ENCODE data around the gene IL1RAPL2. TPM values are rescaled to one million over a fixed set of nuclear protein-coding genes. Genes with fewer than 3 reads are reported as not detected.

IL1RAPL2 gene
- total and polyA plus RNA-seq, 2 of the 4 experiments (the other 2 are of a cell fraction), result 0.03 TPM; not detected in 1

DNA sequence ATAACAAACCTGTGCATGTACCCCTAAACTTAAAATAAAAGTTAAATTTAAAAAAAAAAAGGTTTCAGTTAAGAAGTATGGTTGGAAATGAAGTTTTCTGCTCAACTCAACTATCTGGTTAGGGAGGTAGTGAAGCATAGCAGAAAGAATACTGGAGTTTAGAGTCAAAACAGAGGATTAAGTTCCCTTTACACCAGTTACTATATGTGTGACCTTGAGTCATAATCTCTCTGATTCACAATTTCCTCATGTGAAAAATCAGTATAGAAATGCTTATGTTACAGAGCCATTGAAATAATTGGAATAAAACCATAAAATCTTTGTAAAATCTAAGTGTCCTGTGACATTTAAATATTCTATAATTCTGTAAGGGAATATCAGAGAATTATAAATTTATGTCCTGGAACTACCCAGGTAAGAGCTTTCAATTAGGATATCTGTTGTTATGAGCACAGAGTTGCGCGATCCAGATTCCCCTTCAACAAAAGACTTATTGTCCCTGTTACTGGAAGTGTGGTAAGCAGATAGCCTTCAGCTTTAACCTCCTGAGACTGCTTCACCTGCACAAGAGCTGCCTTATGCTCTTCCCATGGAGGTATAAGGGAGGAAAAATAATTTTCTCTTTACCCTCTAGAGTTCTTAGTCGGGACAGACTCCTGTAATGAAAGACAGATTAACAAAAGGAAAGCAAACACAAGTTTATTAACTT lies 1052.5 kb downstream of the IL1RAPL2 start:
- in situ Hi-C loops (cut with MboI; ENCODE audit: low sequenced_read_pairs), result no loop called here
- Histone ChIP-seq H3K56ac (ENCODE audit: extremely low read depth, insufficient read depth, low read length) (no peak overlapping the region), H3K9me3 (ENCODE audit: control insufficient read depth, insufficient read depth, low read length) (no peaks in the 10 kb centered on the region), H3K9me1 (ENCODE audit: insufficient read depth, low read length) (no peaks in the 10 kb centered on the region), H3K23ac (ENCODE audit: low read depth, low read length) (no peak overlapping the region), H2AFZ (replicated peaks; ENCODE audit: low read length, poor library complexity) (no peak overlapping the region), H3K4me1 (ENCODE audit: control insufficient read depth, insufficient read depth, low read length) (no peaks in the 10 kb centered on the region), H3K4me2 (ENCODE audit: low read depth, low read length) (no peak overlapping the region), H2AK9ac (replicated peaks; ENCODE audit: low read depth, low read length, poor library complexity) (no peak overlapping the region), H2BK120ac (ENCODE audit: low read depth, low read length) (no peak overlapping the region), H2BK5ac (ENCODE audit: low read depth, low read length, poor library complexity, severe bottlenecking) (no peak overlapping the region), H3K4ac (ENCODE audit: low read depth, low read length) (no peak overlapping the region), H3K27me3 (ENCODE audit: control insufficient read depth, insufficient read depth, low read length) (no peaks in the 10 kb centered on the region), H2AK5ac (ENCODE audit: low read depth, low read length) (no peak overlapping the region), H3K36me3 (ENCODE audit: control insufficient read depth, insufficient read depth, low read length) (no peaks in the 10 kb centered on the region), H3K14ac (replicated peaks; ENCODE audit: low read depth, low read length) (no peak overlapping the region), H3K79me1 (ENCODE audit: low read depth in 1 of 2, low read length in 2 of 2) (no peaks in the 10 kb centered on the region), H2BK15ac (ENCODE audit: low read depth, low read length) (no peak overlapping the region), H4K91ac (ENCODE audit: insufficient read depth, low read depth, low read length) (no peak overlapping the region), H4K5ac (ENCODE audit: low read depth, low read length) (no peak overlapping the region), H3K9ac (ENCODE audit: low read depth, low read length) (no peak overlapping the region), H2BK20ac (ENCODE audit: low read depth, low read length) (no peak overlapping the region), H3K27ac (ENCODE audit: insufficient read depth, low read length) (no peak overlapping the region), H4K8ac (ENCODE audit: low read depth in 2 of 2, low read length in 2 of 2) (no peak overlapping the region), H3K4me3 (ENCODE audit: insufficient read depth, low read depth, low read length) (no peak overlapping the region), H4K20me1 (ENCODE audit: insufficient read depth, low read length) (no peaks in the 10 kb centered on the region), H3K18ac (ENCODE audit: low read depth, low read length) (no peak overlapping the region)
- no CpG with 5 or more reads among the region's 3 CpGs for WGBS, 2 experiments (ENCODE audit: extremely low coverage in 2 of 2, insufficient read length in 1 of 2)
- no TSS peak for BruUV-seq (replicated peaks)
- DNase-seq, result no peak
- dilution Hi-C loops (cut with HindIII; ENCODE audit: low sequenced_read_pairs, unreplicated experiment), result no loop called here
- no peak for ATAC-seq (ENCODE audit: low read depth)
- CTCF ChIA-PET, result no interaction called here
- intact Hi-C loops (cut with micrococcal nuclease), result no loop called here
- TF ChIP-seq, protein P1, sequence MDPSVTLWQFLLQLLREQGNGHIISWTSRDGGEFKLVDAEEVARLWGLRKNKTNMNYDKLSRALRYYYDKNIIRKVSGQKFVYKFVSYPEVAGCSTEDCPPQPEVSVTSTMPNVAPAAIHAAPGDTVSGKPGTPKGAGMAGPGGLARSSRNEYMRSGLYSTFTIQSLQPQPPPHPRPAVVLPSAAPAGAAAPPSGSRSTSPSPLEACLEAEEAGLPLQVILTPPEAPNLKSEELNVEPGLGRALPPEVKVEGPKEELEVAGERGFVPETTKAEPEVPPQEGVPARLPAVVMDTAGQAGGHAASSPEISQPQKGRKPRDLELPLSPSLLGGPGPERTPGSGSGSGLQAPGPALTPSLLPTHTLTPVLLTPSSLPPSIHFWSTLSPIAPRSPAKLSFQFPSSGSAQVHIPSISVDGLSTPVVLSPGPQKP (IDR thresholded peaks at IDR 0.05; ENCODE audit: borderline replicate concordance, low read depth, low read length), result no peak
- no peak for TF ChIP-seq MXI1 (IDR thresholded peaks at IDR 0.05; ENCODE audit: borderline replicate concordance, low read depth, low read length)
- TF ChIP-seq NFE2L2 (IDR thresholded peaks at IDR 0.05; ENCODE audit: low read depth, low read length), result no peak
- no peak for TF ChIP-seq RCOR1 (IDR thresholded peaks at IDR 0.05; ENCODE audit: insufficient replicate concordance, low read length)
- TF ChIP-seq FOS (IDR thresholded peaks at IDR 0.05; ENCODE audit: low read depth, low read length), result no peak
- no peak for TF ChIP-seq CTCF (conservative IDR thresholded peaks at IDR 0.05; ENCODE audit: low read depth, low read length)
- TF ChIP-seq, protein P2, sequence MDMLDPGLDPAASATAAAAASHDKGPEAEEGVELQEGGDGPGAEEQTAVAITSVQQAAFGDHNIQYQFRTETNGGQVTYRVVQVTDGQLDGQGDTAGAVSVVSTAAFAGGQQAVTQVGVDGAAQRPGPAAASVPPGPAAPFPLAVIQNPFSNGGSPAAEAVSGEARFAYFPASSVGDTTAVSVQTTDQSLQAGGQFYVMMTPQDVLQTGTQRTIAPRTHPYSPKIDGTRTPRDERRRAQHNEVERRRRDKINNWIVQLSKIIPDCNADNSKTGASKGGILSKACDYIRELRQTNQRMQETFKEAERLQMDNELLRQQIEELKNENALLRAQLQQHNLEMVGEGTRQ (IDR thresholded peaks at IDR 0.05; ENCODE audit: low read depth, low read length), result no peak
- TF ChIP-seq CHD1 (IDR thresholded peaks at IDR 0.05; ENCODE audit: low read depth, low read length), result no peak
- no peak for TF ChIP-seq CEBPB (IDR thresholded peaks at IDR 0.05; ENCODE audit: low read depth, low read length)
- no peak for TF ChIP-seq POLR2A (IDR thresholded peaks at IDR 0.05; ENCODE audit: low read depth, low read length)
- TF ChIP-seq RFX5 (IDR thresholded peaks at IDR 0.05; ENCODE audit: low read depth, low read length), result no peak
- POLR2A ChIA-PET (ENCODE audit: unreplicated experiment), result no interaction called here
